Activated CD4-positive, alpha-beta T cell treated with anti-CD3 and anti-CD28 coated beads for 36 hours (primary cell): ENCODE results near the gene YBX2. TPM values are rescaled to one million over a fixed set of nuclear protein-coding genes. Genes with fewer than 3 reads are reported as not detected.

Source experiments
- ATAC-seq: fragments of 200-7000 bp; cut with Tn5 transposase; one replicate; pipeline ENCODE4 v1.10.0; 2021; ENCODE audit warnings: mild to moderate bottlenecking, moderate library complexity
- CTCF ChIA-PET: fragments of 350-600 bp; sonication (Branson Sonifier 250); formaldehyde crosslinking; loops from one replicate; lab custom pipeline; 2021; ENCODE audit warnings: antibody characterized with exemption; lab: Charles Lee
- POLR2A ChIA-PET: fragments of 350-600 bp; sonication (Branson Sonifier 250); formaldehyde crosslinking; loops from one replicate; lab custom pipeline; 2021; ENCODE audit warnings: antibody characterized with exemption, inconsistent platforms; lab: Charles Lee
- DNase-seq: peaks from one replicate; pipeline ENCODE4 v3.0.0-alpha.2; 2020
- H3K27ac Mint-ChIP-seq: one replicate; pipeline ENCODE4 v1.8.0; 2021; ENCODE audit warnings: mixed read lengths
- H3K27me3 Mint-ChIP-seq: one replicate; pipeline ENCODE4 v1.8.0; 2021; ENCODE audit warnings: mixed read lengths
- H3K36me3 Mint-ChIP-seq: one replicate; pipeline ENCODE4 v1.8.0; 2021; ENCODE audit warnings: low read depth, mixed read lengths
- H3K4me1 Mint-ChIP-seq: one replicate; pipeline ENCODE4 v1.8.0; 2021; ENCODE audit warnings: mixed read lengths
- H3K4me3 Mint-ChIP-seq: one replicate; pipeline ENCODE4 v1.8.0; 2021; ENCODE audit warnings: mild to moderate bottlenecking, moderate library complexity, mixed read lengths
- H3K9me3 Mint-ChIP-seq: one replicate; pipeline ENCODE4 v1.8.0; 2021; ENCODE audit warnings: low read depth, mixed read lengths
- intact Hi-C, 2 experiments: fragments of 100-400 bp; cut with DNase I in 1 of 2; cut with micrococcal nuclease in 1 of 2; formaldehyde crosslinking; loops; one replicate each; pipeline versions ENCODE4 v1.14.2 to v1.15.1; 2022 to 2024; cut with DNase I, micrococcal nuclease
- total RNA-seq, 2 experiments: library from RNA; stranded (reverse); gene quantifications; one replicate each; pipeline ENCODE4 v1.2.3, GENCODE V29; 2021

The YBX2 gene
- total RNA-seq, 2 experiments from 2014 or later = 0.34 to 0.67 TPM

GRCh38 chr17:7254511-7254910, 39.9 kb downstream of the YBX2 start:
- Mint-ChIP-seq H3K9me3 (no peaks in the 10 kb centered on the region), H3K27ac (no peak overlapping the region), H3K27me3 (no peaks in the 10 kb centered on the region), H3K4me1 (peaks cover 27% of the 10 kb centered on the region), H3K4me3 (no peak overlapping the region), H3K36me3 (peaks cover 40% of the 10 kb centered on the region)
- ChIA-PET CTCF (no interaction called here), POLR2A (no interaction called here)
- ATAC-seq (no peak), DNase-seq (no peak)
- intact Hi-C loops = loop anchor here (5.0 kb wide), 5 partner anchors 53 to 678 kb away; partner anchors contain the start of genes CNTROB (in 1 of the 2), EIF5A (in 1 of the 2), POLR2A (in 1 of the 2) and SLC35G6 (in 1 of the 2)

GRCh38 chr17:7253082-7253481, 41.4 kb downstream of the YBX2 start:
- H3K9me3 Mint-ChIP-seq = no peaks in the 10 kb centered on the region
- ChIA-PET CTCF (no interaction called here), POLR2A (no interaction called here)
- H3K27me3 Mint-ChIP-seq = no peaks in the 10 kb centered on the region
- DNase-seq = no peak
- intact Hi-C loops = loop anchor here (2.0 to 5.0 kb wide), 7 partner anchors 38 to 679 kb away; partner anchors contain the start of genes CNTROB (in 1 of the 2), EIF5A (in 1 of the 2), PLSCR3 (in 1 of the 2) and POLR2A (in 1 of the 2)
- H3K36me3 Mint-ChIP-seq = peaks cover 37% of the 10 kb centered on the region
- H3K27ac Mint-ChIP-seq = peak overlapping the region; percentile 99
- H3K4me1 Mint-ChIP-seq = peaks cover 38% of the 10 kb centered on the region
- peak overlapping the region; percentile 93 for H3K4me3 Mint-ChIP-seq
- ATAC-seq = no peak

GRCh38 chr17:7252176-7253043, 42.0 kb downstream of the YBX2 start, which contains the start of gene ELP5:
Gene ELP5, plus strand, starts transcription at chr17:7252215. Its CDS starts 336 bp downstream, at chr17:7252551.
- Mint-ChIP-seq H3K4me3 (peak within 1 kb of the TSS; percentile 93), H3K4me1 (peaks cover 40% of the 10 kb centered on the region), H3K9me3 (no peaks in the 10 kb centered on the region), H3K36me3 (peaks cover 37% of the 10 kb centered on the region), H3K27me3 (no peaks in the 10 kb centered on the region), H3K27ac (peak within 1 kb of the TSS; percentile 99)
- ATAC-seq (peak; percentile 65), DNase-seq (peak; percentile 94)
- ChIA-PET POLR2A (interaction anchor here (1.0 to 1.6 kb wide), 3 partner anchors 10 to 77 kb away, joined by 3 to 8 read pairs (median 4); partner anchors contain the start of genes GABARAP and PHF23), CTCF (no interaction called here)
- intact Hi-C loops = loop anchor here (1.0 to 5.0 kb wide), 24 partner anchors 10 to 680 kb away; partner anchors contain the start of genes EIF5A (in 2 of the 2), POLR2A (in 2 of the 2), ACADVL (in 1 of the 2) and CNTROB (in 1 of the 2)

GRCh38 chr17:7251661-7252175, 42.7 kb downstream of the YBX2 start, which contains the start of gene CTDNEP1:
Gene CTDNEP1, minus strand, starts transcription at chr17:7251734. Its CDS starts 438 bp downstream, at chr17:7251296.
- ChIA-PET CTCF (interaction anchor here (0.6 to 1.0 kb wide), 4 partner anchors 12 to 32 kb away, joined by 3 to 5 read pairs (median 4); partner anchors contain the start of genes ACADVL, DLG4 and PHF23), POLR2A (interaction anchor here (1.0 to 1.6 kb wide), 3 partner anchors 10 to 78 kb away, joined by 3 to 8 read pairs (median 4); partner anchors contain the start of genes GABARAP and PHF23)
- Mint-ChIP-seq H3K36me3 (peaks cover 39% of the 10 kb centered on the region), H3K4me3 (peak within 1 kb of the TSS; percentile 93), H3K27me3 (no peaks in the 10 kb centered on the region), H3K9me3 (no peaks in the 10 kb centered on the region), H3K4me1 (peaks cover 45% of the 10 kb centered on the region), H3K27ac (peak within 1 kb of the TSS; percentile 99)
- DNase-seq (peak; percentile 99), ATAC-seq (peak; percentile 94)
- intact Hi-C loops = loop anchor here (1.0 to 5.0 kb wide), 24 partner anchors 9 to 681 kb away; partner anchors contain the start of genes EIF5A (in 2 of the 2), GABARAP (in 2 of the 2), POLR2A (in 2 of the 2) and ACADVL (in 1 of the 2)

- H3K4me3 Mint-ChIP-seq = peak overlapping the region; percentile 93
- ChIA-PET POLR2A (interaction anchor here (1.0 to 1.6 kb wide), 3 partner anchors 9 to 79 kb away, joined by 3 to 8 read pairs (median 4); partner anchors contain the start of genes GABARAP and PHF23), CTCF (interaction anchor here (0.6 to 1.0 kb wide), 4 partner anchors 11 to 31 kb away, joined by 3 to 5 read pairs (median 4); partner anchors contain the start of genes ACADVL, DLG4 and PHF23)
- peak; percentile 42 for DNase-seq
- intact Hi-C loops = loop anchor here (1.0 to 5.0 kb wide), 6 partner anchors 9 to 681 kb away; partner anchors contain the start of genes CNTROB (in 1 of the 2), EIF5A (in 1 of the 2), GABARAP (in 1 of the 2) and POLR2A (in 1 of the 2)
- ATAC-seq = peak; percentile 1
- peaks cover 50% of the 10 kb centered on the region for H3K4me1 Mint-ChIP-seq
- H3K9me3 Mint-ChIP-seq = no peaks in the 10 kb centered on the region
- H3K27me3 Mint-ChIP-seq = no peaks in the 10 kb centered on the region
- H3K27ac Mint-ChIP-seq = peak overlapping the region; percentile 96
- peaks cover 39% of the 10 kb centered on the region for H3K36me3 Mint-ChIP-seq
These were observed 43.5 kb downstream of the YBX2 start for GRCh38 chr17:7250695-7251627.

- Mint-ChIP-seq H3K4me3 (peak overlapping the region; percentile 93), H3K27me3 (no peaks in the 10 kb centered on the region), H3K4me1 (peaks cover 50% of the 10 kb centered on the region), H3K36me3 (peaks cover 38% of the 10 kb centered on the region), H3K9me3 (no peaks in the 10 kb centered on the region), H3K27ac (peak overlapping the region; percentile 96)
- intact Hi-C loops = loop anchor here (5.0 to 10.0 kb wide), 6 partner anchors 57 to 905 kb away; partner anchors contain the start of genes CNTROB (in 1 of the 2), EIF5A (in 1 of the 2), PER1 (in 1 of the 2) and POLR2A (in 1 of the 2)
- POLR2A ChIA-PET = interaction anchor here (1.4 kb wide), 1 partner anchor 10 kb away, joined by 5 read pairs; the partner anchor contains the start of gene PHF23
- CTCF ChIA-PET = interaction anchor here (1.3 kb wide), 1 partner anchor 30 kb away, joined by 4 read pairs; the partner anchor contains the start of genes ACADVL and DLG4
- ATAC-seq = no peak
- DNase-seq = no peak
These were observed 44.6 kb downstream of the YBX2 start for GRCh38 chr17:7249830-7250229.

- Mint-ChIP-seq H3K4me1 (peaks cover 50% of the 10 kb centered on the region), H3K4me3 (peak overlapping the region; percentile 93), H3K36me3 (peaks cover 37% of the 10 kb centered on the region), H3K27ac (peak overlapping the region; percentile 71), H3K27me3 (no peaks in the 10 kb centered on the region), H3K9me3 (no peaks in the 10 kb centered on the region)
- ChIA-PET CTCF (interaction anchor here (1.3 kb wide), 1 partner anchor 29 kb away, joined by 4 read pairs; the partner anchor contains the start of genes ACADVL and DLG4), POLR2A (interaction anchor here (1.4 kb wide), 1 partner anchor 10 kb away, joined by 5 read pairs; the partner anchor contains the start of gene PHF23)
- intact Hi-C loops = loop anchor here in 1 of 2 experiments (10.0 kb wide), 1 partner anchor 906 kb away; the partner anchor contains the start of gene PER1
- no peak for ATAC-seq
- DNase-seq = no peak
These were observed 45.2 kb downstream of the YBX2 start for GRCh38 chr17:7249214-7249613.

GRCh38 chr17:7248796-7249195, 45.6 kb downstream of the YBX2 start:
- Mint-ChIP-seq H3K9me3 (no peaks in the 10 kb centered on the region), H3K27me3 (no peaks in the 10 kb centered on the region), H3K36me3 (peaks cover 34% of the 10 kb centered on the region), H3K27ac (peak overlapping the region; percentile 71), H3K4me3 (peak overlapping the region; percentile 93), H3K4me1 (peaks cover 47% of the 10 kb centered on the region)
- ChIA-PET POLR2A (interaction anchor here (1.4 kb wide), 1 partner anchor 9 kb away, joined by 5 read pairs; the partner anchor contains the start of gene PHF23), CTCF (interaction anchor here (1.3 kb wide), 1 partner anchor 29 kb away, joined by 4 read pairs; the partner anchor contains the start of genes ACADVL and DLG4)
- intact Hi-C loops = loop anchor here in 1 of 2 experiments (10.0 kb wide), 1 partner anchor 906 kb away; the partner anchor contains the start of gene PER1
- DNase-seq (no peak), ATAC-seq (no peak)

- Mint-ChIP-seq H3K9me3 (no peaks in the 10 kb centered on the region), H3K4me3 (no peak overlapping the region), H3K4me1 (peaks cover 46% of the 10 kb centered on the region), H3K36me3 (peaks cover 33% of the 10 kb centered on the region), H3K27ac (peak overlapping the region; percentile 16), H3K27me3 (no peaks in the 10 kb centered on the region)
- CTCF ChIA-PET = interaction anchor here (0.6 kb wide), 1 partner anchor 26 kb away, joined by 5 read pairs; no protein-coding TSS in a partner anchor
- no peak for ATAC-seq
- POLR2A ChIA-PET = no interaction called here
- intact Hi-C loops = loop anchor here in 1 of 2 experiments (10.0 kb wide), 1 partner anchor 908 kb away; the partner anchor contains the start of gene PER1
- DNase-seq = no peak
These were observed 47.7 kb downstream of the YBX2 start for GRCh38 chr17:7246779-7247178.
